Skin epidermis (tissue), 12 donors: ENCODE data around the gene RABAC1.
"Not testable (repeated sequence)": the region's sequence is repeated elsewhere in the genome, so short reads cannot be mapped to it uniquely, and the experiment has no call there.

ENCODE experiments used
- H3K27ac ChIP-seq, 21 experiments: fragments of 200-600 bp; sonication (generic) in 11 of 21; one replicate each; pipeline ENCODE4 v1.5.0; 2020; ENCODE audit warnings: mild to moderate bottlenecking in 3 of 21, inconsistent platforms in 2 of 21, moderate library complexity in 2 of 21
- H3K4me3 ChIP-seq, 7 experiments: fragments of 200-600 bp; sonication (generic) in 2 of 7; one replicate each; pipeline ENCODE4 v1.5.0; 2020; ENCODE audit warnings: inconsistent platforms in 2 of 7, mild to moderate bottlenecking in 2 of 7, moderate library complexity in 1 of 7

The RABAC1 gene, protein sequence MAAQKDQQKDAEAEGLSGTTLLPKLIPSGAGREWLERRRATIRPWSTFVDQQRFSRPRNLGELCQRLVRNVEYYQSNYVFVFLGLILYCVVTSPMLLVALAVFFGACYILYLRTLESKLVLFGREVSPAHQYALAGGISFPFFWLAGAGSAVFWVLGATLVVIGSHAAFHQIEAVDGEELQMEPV

DNA sequence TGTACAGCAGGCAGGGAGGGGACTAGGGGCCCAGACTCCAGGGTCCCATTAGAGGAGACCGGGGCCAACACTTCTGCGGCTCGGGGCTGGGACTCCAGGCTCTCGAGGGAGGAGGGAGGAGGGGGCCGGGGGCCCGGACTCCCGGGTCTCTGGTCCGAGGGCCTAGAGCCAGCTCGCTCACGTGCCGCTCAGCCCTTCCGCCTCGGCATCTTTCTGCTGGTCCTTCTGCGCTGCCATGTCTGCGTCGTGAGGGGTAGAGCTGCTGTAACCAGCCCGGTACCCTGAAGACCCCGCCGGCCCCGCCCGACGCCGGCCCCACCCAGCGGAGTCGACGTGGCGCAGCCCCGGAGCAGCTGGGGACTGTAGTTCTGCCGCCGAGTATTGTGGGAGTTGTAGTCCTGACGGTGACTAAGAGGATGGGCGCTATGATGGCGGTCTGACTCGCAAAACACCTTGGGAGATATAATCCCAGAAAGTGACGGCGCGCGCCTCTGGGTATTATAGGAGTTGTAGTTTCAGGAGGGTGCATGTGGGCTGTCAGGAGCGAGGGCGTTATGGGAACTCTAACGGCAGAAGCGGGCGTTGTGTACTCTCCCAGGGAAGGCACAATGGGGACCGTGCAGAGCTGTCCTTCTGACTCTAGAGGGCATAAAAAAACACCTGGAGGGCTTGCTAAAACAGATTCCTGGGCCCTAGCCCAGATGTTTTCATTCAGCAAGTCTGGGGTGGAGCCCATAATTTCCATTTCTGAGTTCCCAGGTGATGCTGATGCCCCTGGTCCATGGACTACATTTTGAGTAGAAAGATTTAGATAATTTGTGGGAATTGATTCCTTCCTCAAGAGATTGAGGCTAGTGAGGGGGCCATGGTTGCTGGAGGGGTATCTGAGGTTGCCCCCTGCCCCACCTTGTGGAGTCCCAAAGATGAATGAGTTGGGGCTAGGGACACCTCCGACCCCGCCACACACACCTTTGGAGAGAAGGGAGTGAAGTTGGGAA, at the start of gene RABAC1:
Gene RABAC1 (minus strand): TSS at position 266 of the 998 bp plus-strand sequence. CDS start 29 bp downstream, at position 237.
- peak within 1 kb of the TSS; percentile 76 to 100 (median 86) for H3K4me3 ChIP-seq
- H3K27ac ChIP-seq: peak within 1 kb of the TSS; percentile 54 to 97 (median 89)

DNA sequence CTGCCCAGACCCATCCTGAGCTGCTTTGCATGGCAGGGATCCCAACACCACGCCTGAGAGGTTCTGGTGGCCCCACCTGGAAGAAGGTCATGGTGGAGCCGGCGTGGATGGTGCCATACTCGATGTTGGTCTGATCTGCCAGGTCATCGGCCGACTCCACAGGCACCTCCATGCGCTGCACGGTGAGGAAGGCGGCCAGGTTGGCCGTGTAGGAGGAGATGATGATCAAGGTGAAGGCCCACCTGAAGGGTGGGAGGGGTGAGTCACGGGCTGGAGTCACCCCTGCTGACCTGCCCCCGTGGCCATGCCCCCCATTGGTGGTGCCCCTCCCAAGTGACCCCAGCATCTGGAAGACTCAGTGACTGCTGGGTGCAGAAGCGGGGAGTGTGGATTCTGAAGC, 47.4 kb upstream of the RABAC1 start:
- H3K4me3 ChIP-seq: no peak overlapping the region

DNA sequence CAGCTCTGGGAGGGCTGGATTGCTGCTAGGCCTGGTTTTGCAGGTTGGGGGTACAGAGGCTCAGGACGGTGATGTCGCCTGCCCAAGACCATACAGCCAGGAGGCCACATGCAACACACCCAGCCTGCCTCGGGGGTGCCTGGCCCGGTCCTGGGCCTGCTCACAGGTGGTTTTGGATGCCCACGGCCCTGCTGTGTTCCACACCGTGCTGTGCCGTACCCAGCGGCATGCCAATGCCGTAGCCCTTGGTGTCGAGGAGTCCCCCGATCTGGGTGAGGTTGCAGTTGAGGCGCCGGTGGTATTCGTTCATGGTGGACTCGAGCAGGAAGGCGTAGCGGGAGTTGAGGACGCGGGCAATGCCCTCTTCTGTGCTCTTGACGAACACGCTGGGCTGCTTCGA, 46.4 kb upstream of the RABAC1 start:
- no peak overlapping the region for H3K27ac ChIP-seq
- H3K4me3 ChIP-seq: no peak overlapping the region

More for the DNA sequence above, 47.4 kb upstream of the RABAC1 start:
- H3K27ac ChIP-seq: no peak overlapping the region

DNA sequence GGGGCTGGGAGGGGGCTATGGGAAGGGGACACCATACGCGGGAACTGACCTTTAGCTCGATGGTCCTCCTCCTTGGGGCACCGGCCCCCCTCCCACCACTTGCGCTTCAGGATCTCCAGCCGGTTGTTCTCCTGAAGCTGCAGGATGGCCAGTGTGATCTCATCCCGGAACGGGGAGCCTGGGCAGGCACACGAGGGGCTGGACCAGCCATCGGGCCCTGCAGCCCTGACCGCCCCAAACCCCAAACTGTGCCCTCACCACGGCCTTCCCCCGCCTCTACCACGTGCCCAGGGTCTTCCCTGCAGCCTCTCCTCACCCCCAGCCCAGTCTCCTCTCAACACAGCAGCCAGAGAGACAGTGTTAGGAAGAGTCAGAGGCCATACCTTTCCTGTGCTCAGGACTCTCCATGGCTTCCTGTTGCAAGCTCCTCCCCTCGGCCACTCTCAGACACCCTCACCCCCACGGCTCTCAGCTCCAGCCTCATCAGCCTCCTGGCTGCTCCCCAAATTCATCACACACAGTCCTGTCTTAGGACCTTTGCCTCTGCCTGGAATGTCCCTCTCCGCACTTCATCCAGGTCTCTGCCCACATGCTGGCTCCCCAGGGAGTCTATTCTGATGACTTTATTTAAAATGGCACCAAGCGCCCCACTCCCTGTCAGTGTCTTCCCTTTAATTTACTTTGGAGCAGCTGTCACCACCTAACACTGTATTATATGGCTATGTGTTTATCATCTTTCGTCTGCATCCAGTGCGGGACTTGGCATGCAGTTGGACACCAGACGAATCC, 44.6 kb upstream of the RABAC1 start:
- Histone ChIP-seq H3K4me3 (no peak overlapping the region), H3K27ac (no peak overlapping the region)

DNA sequence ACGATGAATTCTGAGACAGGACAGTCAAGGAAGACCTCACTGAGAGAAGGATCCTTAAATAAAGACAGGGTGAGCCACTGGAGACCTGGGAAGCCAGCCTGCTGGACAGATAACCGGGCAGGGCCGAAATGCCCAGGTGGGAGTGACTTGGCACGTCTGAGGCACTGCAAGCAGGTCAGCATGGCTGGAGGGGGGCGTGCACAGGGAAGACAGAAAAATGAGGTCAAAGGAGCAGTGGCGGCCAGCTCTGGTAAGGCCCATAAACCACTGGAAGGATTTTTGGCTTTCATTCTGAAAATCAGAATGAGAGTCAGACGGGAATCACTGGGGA, 40.7 kb upstream of the RABAC1 start:
- Histone ChIP-seq H3K4me3 (no peak overlapping the region), H3K27ac (no peak overlapping the region)

DNA sequence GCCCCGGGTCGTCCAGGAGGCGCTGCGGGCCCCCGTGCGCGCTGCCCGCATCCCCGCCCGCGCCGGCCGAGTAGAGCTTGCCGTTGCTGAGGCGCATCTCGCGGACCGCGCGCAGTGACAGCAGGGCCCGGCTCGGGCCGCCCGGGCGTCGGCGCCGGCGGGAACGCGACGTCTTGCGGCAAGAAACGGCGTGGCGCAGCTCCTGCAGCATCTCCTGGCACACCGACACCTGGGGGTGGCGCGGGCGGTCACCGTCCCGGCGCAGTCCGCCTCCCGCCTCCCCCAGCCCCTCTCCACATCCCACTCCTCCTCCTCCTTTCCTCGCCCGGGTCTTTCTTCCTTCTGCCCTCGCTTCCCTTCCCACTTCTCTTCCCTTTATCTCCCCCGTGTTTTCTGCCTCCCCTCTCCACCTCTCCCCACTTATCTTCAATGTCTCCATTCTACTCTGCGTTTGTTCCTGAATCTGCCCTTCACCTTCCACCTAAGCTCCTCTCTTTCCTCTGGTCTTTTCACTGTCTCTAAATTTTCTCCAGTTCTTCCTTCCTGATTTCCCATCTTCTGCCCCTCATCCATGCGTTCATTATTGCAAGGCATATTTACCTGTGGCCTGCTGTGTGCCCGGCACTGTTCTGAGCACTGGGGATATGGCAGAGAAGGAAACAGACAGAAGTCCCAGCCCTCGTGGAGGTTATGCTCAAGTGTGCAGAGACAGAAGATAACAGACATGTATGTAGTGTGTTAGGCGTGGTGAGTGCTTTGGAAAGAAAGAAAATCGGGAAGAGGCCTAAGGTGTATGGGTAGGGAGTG, 40.2 kb upstream of the RABAC1 start:
- Histone ChIP-seq H3K27ac (no peak overlapping the region), H3K4me3 (no peak overlapping the region)

DNA sequence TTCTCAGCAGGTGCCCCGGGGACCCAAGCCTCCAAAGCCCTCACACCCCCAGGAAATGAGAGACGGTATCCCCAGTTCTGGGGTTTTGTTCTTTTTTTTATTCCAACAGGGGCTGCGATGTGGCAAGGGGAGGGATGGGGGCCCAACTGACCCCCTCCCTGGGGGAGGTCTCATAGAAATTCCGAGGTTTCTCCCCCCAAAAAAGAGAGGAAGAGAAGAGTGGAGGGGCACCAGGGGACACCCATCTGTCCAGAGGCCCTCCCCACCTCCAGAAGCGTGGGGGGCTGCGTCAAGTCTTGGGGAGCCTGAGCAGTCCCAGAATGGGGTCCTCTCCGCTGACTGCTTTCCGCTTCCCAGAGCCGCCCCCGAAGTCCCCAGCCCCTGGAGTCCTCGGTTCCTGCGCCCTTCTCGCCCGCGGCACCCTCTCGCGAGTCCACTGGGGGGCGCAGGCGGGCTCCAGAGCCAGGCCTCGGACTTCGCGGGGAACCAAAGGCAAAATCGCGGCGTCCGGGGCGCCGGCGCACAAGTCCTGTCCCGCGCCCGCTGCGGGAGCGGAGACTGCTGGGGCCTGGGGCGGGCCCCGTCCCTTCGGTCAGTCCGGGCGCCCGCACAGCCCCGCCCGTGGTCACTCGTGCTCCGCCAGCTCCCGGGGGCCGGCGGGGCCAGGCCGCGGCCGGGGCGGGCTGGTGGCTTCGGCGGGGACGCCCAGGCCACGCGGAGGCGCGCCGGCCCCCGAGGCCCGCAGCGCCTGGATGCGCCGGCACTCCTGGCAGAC, 39.3 kb upstream of the RABAC1 start:
- Histone ChIP-seq H3K27ac (no peak overlapping the region), H3K4me3 (no peak overlapping the region)

DNA sequence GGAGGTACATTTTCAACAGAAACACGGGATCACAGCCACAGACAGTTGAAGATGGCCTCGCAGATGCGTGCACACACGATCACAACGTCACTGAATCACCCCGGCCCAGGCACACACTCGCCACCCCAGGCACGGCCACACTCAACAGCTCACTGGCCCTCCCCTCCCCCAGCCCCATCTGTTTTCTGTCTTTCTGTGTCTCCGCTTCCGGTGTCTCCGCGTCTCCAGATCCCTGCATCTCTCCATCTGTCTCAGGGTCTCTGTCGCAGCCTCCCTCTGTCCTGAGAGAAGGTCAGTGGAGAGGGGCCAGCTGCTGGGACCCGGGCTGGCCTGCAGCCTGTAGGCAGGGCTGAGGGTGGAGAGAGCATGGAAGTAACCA, 38.7 kb upstream of the RABAC1 start:
- no peak overlapping the region for H3K4me3 ChIP-seq
- no peak overlapping the region for H3K27ac ChIP-seq

DNA sequence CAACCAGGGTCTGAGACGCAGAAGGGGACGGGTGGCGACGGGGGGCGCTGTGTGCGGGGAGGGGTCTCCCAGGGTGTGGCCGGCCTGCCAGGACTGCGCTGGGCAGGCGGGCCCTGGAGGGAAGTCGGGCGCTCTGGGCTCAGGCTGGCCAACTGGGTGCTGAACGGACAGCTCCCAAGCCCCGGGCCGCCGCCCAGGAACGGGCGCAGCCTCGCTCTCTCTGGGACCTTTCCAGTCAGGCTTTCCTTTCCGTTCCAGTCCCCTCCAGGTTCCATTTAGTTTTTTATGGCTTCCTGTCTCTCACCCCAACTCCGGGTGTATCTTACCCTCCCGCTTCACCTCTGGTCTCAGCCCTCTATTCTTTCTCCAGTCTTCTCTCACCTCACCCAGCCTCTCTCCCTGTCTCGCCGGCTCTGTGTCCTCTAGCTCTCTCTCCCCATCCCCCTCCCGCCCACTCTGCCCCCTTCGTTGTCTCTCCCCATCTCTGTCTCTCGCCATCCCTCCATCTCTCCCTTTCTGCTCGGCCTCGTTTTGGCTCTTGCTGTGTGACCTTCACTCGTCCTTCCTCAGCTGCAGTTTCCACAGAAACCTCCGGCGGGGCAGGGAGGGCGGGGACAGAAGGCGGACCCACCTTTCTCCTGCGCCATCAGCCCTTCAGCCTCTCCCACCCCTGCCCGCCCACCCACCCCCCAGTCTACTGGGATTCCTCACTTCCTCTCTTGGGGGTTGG, 38.2 kb upstream of the RABAC1 start:
- no peak overlapping the region for H3K27ac ChIP-seq
- no peak overlapping the region for H3K4me3 ChIP-seq

DNA sequence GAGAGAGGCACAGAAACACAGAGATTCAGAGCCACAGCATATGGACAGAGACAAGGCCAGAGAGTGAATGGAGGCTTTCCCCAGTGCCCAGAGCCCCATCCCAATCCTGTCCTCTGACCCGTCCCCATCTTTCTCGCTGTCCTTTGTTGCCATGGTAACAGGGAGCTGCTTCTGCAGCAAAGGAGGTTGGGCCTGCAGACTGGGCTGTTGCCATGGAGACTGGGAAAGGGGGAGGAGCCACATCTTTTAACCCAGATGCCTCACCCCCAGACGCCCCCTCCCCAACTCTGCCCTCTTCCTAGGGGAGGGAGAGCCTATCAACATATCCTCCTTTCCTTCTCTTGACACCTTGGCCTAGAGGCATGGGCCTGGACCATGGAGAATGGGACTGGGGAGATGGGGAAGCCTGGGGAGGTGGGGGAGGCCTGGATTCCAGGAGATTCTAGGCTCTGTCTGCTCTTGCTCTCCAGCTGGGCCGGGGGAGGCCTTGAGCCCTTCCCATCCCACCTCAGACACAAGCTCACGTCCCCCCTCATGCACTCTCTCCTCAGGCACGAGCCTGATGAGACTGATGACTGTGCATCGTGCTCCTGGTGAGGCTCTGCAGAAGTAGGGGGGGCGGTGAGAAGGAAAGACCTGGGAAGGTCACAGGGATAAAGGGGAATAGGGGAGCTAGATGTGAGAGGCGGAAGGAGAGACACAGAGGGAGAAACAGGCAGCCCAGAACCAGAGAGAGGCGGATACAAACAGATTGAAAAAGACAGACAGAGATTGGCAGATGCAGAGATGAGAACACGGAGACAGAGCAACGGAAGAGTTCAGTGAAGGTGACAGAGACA, 37.1 kb upstream of the RABAC1 start:
- Histone ChIP-seq H3K27ac (no peak overlapping the region), H3K4me3 (no peak overlapping the region)

DNA sequence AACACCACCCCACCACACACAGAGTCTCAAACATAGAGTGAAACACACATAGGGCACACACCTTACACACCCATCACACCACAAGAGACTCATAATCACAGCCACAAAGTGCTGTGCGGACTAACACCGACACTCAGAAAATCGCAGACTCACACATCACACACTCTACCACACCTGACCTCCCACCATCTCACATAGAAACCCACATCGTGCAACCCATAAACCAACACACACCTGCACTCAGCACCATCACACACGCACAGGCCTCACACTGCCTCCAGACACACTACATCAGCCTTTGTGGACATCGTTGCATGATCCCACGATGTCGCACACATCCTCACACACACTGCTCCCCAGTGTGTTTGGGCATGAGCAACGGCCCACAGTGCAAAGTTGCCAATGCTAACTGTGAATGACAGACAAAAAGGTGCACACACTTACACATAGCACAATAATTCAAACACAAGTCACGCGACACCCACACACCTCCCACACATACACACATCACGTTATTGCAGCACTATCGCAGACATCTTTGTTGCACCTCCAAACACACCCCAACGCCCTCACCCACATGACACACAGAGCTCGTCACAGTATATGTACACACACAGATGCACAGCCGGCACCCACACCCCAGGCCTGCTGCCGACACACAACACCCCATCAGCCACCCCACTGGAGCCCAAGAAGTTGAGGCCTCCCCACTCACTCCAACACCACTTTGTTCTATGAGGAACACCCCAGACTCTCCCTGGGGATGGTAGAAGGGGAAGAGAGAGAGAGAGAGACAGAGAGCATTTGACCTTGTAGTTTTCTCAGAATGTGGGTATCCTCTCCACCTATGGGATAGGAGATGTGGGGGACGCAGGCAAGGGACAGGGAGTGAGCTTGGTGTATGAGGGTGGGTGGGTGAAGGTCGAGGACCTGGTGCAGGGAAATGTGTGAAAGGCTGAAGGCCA, 36.2 kb upstream of the RABAC1 start:
- Histone ChIP-seq H3K27ac (no peak overlapping the region), H3K4me3 (no peak overlapping the region)

DNA sequence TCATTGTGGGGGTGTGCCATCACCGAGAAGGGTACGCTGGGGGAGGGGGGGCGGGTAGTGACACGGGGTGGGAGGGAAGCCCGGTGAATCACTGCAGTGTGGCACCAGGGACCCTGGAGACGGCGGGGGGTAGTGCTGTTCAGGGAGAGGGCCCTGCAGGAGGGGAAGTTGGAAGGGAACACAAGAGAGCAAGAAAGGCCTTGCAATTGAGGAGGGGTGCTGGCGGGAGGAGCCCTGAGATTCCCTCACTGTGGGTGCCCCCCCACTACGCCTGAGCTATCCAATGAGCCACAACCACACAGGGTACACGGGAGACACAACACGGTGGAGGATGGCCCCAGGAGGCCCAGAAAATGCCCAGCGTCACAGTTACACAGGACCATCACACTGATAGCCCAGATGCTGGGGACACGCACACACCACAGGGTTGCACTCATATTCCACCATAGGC, 35.4 kb upstream of the RABAC1 start:
- H3K27ac ChIP-seq: no peak overlapping the region
- peak overlapping the region in 3 of 7 experiments; percentile 34 to 46 (median 40) for H3K4me3 ChIP-seq

DNA sequence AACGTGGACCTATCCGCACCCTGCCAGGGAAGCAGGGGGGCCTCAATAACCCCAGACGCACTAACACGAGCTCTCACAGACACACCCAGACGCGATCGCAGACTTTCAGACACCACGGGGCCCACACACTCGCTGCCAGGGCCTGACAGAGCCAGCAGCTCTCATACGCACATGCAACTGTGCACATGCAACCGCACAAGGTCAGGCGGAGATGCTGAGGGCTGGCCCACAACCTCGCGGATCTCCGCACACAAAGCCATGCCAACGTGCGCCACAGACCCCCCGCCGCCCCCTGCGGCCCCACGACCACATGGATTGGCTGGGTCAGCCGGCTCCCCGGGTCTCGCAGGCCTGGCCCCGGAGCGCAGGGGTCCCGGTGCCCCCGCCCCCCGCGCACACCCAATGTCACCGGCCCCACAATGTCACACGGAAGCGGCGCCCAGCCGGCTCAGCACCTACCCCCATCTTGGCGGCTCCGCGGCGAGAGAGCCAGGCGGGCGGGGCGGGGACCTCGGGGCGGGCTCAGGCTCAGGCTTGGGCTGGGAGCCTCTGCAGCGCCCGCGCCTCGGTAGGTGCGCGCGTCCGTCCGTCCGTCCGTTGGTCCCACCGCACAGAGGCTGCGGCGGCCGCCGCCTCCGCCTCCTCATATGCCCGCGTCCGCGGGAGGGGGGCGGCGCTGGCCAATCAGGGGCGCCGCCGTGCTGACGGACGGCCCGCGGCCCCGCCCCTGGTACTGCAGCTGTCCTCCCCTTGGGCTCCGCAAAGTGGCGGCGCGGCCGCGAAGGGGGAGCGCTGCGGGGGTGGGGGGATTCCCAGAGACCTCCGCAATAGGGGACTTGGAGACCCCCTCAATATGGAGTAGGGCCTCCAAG, 34.7 kb upstream of the RABAC1 start, which contains the start of gene ATP1A3:
Gene ATP1A3 (minus strand): TSS at position 619 of the 872 bp plus-strand sequence. CDS start 154 bp downstream, at position 465.
- H3K4me3 ChIP-seq: peak within 1 kb of the TSS; percentile 25 to 46 (median 40)
- no peak within 1 kb of the TSS for H3K27ac ChIP-seq

DNA sequence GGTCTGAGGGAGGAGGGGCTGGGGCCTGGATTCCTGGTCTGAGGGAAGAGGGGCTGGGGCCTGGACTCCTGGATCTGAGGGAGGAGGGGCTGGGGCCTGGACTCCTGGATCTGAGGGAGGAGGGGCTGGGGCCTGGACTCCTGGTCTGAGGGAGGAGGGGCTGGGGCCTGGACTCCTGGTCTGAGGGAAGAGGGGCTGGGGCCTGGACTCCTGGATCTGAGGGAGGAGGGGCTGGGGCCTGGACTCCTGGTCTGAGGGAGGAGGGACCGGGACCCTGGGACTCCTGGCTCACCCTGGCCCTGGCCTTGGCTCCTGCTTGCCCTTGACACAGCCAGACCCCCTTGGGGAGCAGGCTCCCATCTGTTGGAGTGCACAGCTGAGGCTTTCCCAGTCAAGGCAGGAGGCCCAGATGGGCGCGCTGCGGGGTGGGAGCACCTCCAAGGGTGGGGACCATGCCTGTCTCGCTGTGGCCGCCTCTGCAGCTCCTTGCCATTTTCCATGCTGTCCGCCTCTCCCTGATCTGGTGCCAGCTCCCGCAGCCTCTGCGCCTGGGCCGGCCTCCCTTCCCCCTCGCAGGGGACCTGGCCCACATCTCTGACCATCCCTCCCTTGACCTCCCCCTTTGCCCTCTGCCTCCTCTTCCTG, 32.9 kb upstream of the RABAC1 start:
- H3K27ac ChIP-seq, H3K4me3 ChIP-seq: not testable (repeated sequence)

DNA sequence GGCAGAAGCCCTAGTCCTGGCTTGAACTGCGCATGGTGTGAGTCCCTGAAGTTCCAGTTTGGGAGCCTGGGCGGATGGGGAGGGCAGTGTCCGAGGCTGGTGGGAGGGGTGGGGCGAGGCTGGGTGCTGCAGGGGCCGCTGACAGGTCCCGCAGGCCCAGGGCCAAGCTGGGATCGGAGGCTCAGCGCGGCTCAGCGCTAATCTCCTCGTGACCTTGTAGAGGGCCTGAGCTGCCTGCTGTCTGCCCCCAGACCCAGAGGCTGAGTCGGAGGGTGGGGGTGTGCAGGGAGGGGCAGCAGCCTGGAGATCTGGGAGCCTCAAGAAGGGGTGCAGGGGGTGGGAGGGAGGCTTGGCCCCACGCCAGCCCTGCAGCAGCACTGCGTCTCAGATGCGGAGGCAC, 31.9 kb upstream of the RABAC1 start:
- no peak overlapping the region for H3K27ac ChIP-seq
- H3K4me3 ChIP-seq: no peak overlapping the region
